Measurements from ENCODE around the gene BATF2.
"Not testable (repeated sequence)": the region's sequence is repeated elsewhere in the genome, so short reads cannot be mapped to it uniquely, and the experiment has no call there.

BATF2 gene

DNA sequence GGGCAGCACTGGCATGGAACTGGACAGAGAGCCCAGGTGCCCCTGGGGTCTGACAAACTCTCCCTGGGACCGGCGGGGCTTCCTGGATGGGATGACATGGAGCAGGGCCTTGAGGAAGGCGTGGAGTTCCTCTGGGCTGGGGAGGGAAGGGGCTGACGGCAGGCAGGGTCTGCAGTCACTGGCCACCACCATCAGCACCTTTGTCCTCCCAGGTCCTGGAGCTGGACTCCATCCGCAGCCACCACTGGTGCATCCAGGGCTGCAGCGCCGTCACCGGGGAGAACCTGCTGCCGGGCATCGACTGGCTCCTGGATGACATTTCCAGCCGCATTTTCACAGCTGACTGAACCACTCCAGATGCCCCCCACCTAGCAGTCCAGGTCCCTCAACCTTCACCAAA, 24.7 kb upstream of the BATF2 start:
- DNase-seq = no peak
- TF ChIP-seq POLR2A (IDR thresholded peaks at IDR 0.05; ENCODE audit: low read length) (no peak), GATA1 (IDR thresholded peaks at IDR 0.05; ENCODE audit: low read depth, low read length) (no peak)

DNA sequence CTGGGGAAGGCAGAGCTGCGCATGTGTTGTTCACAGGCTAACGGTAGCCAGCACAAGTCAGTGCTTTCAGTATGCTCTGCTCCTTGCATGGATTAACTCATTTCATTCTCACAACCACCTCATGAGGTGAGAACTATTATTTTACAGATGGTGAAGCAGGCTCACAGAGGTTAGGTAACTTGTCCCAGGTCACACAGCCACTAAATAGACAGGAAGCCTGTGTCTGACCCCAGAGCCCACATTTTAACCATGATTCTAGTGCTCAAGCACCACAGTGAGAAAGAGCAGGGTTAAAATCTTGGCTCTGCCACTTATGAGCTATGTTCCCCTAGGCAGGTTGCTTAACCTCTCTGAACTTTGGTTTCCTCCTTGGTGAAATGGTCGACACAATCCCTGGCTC, 24.2 kb upstream of the BATF2 start:
- no peak for DNase-seq
- TF ChIP-seq GATA1 (IDR thresholded peaks at IDR 0.05; ENCODE audit: low read depth, low read length) (no peak), POLR2A (IDR thresholded peaks at IDR 0.05; ENCODE audit: low read length) (no peak)

DNA sequence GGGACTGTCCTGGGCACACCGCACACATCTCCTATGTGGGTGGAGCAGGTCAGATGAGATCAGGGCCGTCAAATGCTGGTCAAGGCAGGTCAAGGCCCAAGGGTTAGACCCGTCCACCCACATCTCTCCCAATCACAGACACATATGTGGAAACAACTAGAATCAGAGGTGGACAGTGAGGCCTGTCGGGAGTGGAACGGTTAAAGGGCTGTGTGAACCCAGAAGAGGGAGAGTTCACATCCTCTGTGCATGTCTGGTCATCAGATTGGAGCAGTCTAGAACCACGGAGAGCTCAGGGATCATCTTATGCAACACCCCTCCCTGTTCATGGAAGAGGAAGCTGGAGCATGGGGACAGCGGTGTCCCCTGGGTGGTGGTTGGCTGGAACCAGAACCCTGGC, 23.1 kb upstream of the BATF2 start:
- no peak for DNase-seq
- TF ChIP-seq POLR2A (IDR thresholded peaks at IDR 0.05; ENCODE audit: low read length) (no peak), GATA1 (IDR thresholded peaks at IDR 0.05; ENCODE audit: low read depth, low read length) (no peak)

DNA sequence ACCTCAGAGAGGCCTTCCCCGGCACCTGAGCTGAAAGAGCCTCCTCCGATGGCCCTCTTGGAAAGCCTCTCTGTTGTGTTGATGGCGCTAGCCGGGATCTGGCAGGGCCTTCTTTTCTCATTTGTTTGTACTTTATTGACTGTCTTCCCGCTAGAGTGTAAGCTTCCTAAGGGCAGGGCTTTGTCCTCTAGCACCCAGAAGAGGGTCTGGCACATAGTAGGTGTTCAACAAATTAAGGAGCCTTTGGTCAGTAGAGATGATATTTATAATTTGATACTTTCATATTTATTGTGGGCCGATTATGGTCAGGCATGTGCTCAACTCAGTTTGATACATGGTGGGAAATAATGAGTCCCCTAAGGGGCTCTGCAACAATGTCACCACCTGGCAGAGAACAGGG, 21.2 kb upstream of the BATF2 start:
- TF ChIP-seq POLR2A (IDR thresholded peaks at IDR 0.05; ENCODE audit: low read length) (no peak), GATA1 (IDR thresholded peaks at IDR 0.05; ENCODE audit: low read depth, low read length) (no peak)
- no peak for DNase-seq

DNA sequence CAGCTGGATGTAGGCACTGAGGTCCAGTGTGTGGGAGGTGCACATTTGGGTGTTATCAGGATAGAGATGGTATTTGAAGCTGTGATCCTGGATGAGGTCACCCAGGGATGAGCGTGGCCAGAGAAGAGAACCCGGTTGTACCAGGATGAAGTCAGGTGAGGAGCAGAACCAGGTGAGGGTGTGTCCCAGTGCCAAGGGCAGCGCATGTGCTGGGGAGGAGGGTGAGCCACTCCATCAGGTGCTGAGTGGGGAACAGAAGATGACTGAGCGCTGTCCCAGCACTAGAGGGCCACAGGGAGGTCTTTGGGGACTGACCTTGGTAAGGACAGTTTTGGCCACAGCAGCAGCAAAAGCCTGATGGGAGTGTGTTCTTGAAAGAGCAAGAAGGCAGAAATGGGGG, 19.9 kb upstream of the BATF2 start:
- TF ChIP-seq GATA1 (IDR thresholded peaks at IDR 0.05; ENCODE audit: low read depth, low read length) (no peak), POLR2A (IDR thresholded peaks at IDR 0.05; ENCODE audit: low read length) (no peak)
- no peak for DNase-seq

DNA sequence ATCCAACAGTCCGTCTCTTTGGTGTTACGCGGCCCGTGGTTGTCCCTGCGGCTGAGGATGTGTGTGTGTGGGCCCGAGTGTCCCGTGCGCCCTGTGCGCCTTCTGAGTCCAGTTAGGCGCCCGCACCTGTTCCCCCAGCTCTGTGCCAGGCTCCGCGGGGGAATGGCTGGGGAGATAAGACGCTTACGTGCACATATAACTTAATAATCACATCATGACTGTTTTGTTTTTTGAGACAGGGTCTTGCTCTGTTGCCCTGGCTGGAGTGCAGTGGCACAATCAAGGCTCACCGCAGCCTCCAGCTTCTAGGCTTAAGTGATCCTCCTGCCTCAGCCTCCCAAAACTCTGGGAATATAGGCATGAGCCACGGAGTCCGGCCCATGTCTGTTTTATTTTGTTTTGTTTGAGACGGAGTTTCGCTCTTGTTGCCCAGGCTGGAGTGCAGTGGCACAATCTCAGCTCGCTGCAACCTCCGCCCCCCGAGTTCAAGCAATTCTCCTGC, 18.0 kb upstream of the BATF2 start:
- peak; percentile 77 to 82 for DNase-seq
- TF ChIP-seq GATA1 (IDR thresholded peaks at IDR 0.05; ENCODE audit: low read depth, low read length) (no peak), POLR2A (IDR thresholded peaks at IDR 0.05; ENCODE audit: low read length) (no peak)

DNA sequence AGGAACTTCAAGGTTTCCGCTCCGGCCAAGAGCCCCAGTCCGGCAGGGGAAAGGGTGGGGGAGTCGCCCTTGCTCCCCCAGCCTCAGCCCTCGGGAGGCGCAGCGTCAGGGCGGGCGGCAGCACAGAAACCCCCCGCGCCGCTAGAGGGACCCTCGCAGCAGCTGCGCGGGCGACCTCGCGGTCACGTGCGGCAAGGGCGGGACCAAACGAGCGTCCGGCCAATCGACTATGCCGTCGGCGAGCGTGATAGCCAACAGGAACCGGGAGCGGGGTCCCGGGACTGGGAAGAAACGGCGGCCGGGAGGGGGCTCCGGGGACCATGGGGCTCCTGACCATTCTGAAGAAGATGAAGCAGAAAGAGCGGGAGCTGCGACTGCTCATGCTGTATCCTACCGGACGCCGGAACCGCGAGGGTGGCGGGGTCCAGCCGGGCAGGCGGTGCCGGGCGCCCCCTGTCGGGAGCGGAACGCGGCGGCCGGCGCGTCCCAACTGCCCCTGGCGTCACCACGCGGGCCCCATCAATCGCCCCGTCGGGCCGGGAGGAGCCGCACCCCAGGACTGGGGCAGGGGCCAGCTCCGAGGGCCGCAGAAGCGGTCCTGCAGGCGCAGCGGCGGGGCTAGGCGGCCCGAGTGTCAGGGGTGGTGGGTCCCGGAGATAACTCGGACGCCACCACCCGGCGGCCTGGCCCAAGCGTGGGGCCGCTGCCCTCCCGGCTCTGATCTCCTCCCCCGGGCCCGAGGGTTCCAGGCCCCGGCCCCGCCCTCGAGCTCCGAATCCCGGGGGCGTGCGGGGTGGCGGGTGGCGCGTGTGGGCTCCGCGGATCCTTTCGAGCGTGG, 17.3 kb upstream of the BATF2 start, which contains the start of gene ARL2:
Gene ARL2 (plus strand): TSS at position 273 of the 838 bp plus-strand sequence. CDS start 48 bp downstream, at position 321.
- DNase-seq = peak; percentile 93 to 95
- TF ChIP-seq GATA1 (IDR thresholded peaks at IDR 0.05; ENCODE audit: low read depth, low read length) = no peak
- TF ChIP-seq POLR2A (IDR thresholded peaks at IDR 0.05; ENCODE audit: low read length) = peak; percentile 59

DNA sequence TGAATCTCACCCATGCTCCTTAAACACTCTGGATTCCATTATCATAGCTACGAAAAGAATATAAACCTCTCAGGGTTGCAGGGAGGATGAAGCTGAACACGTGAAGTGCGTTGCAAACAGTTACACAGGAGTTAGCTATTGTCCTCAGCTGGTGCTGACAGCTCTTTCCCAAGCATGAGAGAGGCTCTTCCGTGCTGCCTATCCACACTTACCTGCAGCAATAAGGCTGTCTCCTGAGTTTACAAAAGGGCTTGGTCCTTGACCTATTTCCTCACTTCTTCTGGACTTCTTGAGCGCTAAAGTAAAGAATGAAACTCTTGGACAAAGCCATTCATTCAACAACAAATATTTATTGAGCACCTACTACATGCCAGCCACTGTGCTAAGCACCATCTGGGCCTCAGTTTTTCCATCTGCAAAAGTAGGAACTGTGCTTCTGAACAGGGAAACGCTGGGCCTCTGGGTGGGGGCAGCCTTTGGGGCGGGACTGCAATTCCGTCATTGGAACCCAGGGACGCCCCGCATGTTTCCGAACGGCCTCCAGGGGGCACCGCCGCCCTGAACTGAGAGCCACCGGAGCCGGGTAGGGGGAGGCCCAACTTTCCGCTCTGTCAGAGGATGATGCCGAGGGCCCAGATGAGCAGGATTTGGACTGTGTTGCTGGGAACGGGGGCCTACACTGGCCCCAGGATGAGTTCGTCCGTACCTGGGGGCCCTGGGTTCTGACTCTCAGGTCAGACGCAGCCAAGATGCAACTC, 16.5 kb upstream of the BATF2 start:
- TF ChIP-seq POLR2A (IDR thresholded peaks at IDR 0.05; ENCODE audit: low read length) (peak; percentile 74), GATA1 (IDR thresholded peaks at IDR 0.05; ENCODE audit: low read depth, low read length) (no peak)
- DNase-seq = peak; percentile 93 to 96

DNA sequence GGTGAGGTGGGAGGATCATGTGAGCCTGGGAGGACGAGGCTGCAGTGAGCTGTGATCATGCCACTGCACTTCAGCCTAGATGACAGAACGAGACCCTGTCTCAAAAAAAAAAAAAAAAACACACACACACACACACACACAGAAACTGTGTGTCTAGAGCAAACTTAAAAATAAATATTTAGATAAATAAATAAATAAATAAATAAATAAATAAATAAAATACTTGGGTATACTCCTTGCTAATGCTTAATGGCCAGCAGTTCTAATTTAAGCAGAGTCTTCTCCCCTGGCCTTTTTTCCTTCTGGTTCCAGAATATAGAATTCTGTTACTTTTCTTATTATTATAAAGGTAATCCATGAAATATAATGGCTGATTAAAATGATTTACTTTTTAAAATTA, 12.1 kb upstream of the BATF2 start:
- DNase-seq = no peak

DNA sequence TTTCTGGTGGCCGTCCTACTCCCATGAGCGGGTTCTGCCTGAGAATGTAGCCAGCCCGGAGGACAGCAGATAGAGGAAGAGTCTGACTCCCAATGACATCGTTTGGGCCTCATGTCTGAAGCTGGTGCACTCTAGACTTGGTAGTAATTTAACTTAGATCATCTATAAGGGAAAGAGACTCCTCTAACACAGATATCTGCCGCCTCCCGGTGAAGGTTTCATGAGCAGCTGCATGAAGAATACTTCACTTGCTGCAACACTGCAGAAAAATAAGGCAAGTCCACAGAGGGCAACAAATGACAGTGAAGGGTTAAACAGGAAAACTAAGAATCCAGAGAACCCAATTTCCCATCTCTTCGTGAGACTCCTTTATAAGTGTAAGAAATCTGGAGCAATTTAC, 11.2 kb upstream of the BATF2 start:
- TF ChIP-seq POLR2A (IDR thresholded peaks at IDR 0.05; ENCODE audit: low read length) (no peak), GATA1 (IDR thresholded peaks at IDR 0.05; ENCODE audit: low read depth, low read length) (no peak)
- no peak for DNase-seq

More for the DNA sequence above, 12.1 kb upstream of the BATF2 start:
- TF ChIP-seq GATA1 (IDR thresholded peaks at IDR 0.05; ENCODE audit: low read depth, low read length) = no peak
- TF ChIP-seq POLR2A (IDR thresholded peaks at IDR 0.05; ENCODE audit: low read length) = no peak

DNA sequence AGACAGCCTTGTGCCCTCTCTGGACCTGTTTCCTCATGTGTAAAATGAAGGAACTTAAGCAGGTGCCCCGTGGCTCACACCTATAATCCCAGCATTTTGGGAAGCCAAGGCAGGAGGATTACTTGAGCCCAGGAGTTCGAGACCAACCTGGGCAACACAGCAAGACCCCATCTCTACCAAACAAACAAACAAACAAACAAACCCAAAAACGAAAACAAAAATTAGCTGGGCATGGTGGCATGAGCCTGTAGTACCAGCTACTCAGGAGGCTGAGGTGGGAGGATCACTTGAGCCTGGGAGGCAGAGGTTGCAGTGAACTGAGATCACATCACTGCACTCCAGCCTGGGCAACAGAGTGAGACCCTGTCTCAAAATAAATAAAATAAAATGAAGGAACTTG, 7.2 kb upstream of the BATF2 start:
- not testable (repeated sequence) for DNase-seq

DNA sequence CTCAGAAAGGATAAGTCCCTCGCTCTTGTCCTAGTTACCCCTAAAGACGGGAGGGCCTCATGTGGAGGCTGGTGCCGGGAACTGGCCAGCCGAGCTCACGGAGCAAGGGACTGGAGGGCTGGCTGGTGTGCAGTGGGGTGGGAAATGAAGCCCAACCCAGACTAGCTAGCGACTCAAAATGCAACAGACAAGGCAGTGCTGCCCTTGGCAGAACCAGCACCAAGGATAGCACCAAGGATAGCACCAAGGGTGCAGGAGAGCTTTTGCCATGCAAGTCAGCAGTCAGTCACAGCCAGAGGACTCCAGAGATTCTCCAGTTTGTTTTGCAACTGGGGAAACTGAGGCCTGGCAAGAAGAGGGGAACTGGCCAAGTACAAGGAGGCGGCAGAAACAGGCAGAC, 6.5 kb upstream of the BATF2 start:
- no peak for TF ChIP-seq GATA1 (IDR thresholded peaks at IDR 0.05; ENCODE audit: low read depth, low read length)
- TF ChIP-seq POLR2A (IDR thresholded peaks at IDR 0.05; ENCODE audit: low read length) = no peak
- no peak for DNase-seq

DNA sequence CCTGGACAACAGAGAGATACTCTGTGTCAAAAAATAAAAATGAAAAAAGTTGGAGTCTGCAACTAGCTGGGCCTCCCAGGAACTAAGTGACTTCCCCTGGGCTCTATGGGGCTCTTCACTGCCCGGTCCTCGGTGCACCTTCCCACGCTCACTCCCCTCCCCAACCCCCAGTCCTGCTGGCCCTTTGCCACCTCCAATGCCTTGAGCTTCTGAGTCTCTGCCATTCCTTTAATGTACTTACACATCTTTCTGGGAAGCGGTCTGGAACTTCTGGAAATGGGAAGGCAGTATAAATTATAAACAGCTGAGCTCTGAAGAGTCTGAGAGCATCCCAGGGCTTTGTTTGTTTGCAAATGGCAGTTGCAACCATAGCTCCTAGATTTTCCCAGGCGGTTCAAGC, 5.9 kb upstream of the BATF2 start:
- no peak for DNase-seq
- TF ChIP-seq GATA1 (IDR thresholded peaks at IDR 0.05; ENCODE audit: low read depth, low read length) (no peak), POLR2A (IDR thresholded peaks at IDR 0.05; ENCODE audit: low read length) (no peak)

DNA sequence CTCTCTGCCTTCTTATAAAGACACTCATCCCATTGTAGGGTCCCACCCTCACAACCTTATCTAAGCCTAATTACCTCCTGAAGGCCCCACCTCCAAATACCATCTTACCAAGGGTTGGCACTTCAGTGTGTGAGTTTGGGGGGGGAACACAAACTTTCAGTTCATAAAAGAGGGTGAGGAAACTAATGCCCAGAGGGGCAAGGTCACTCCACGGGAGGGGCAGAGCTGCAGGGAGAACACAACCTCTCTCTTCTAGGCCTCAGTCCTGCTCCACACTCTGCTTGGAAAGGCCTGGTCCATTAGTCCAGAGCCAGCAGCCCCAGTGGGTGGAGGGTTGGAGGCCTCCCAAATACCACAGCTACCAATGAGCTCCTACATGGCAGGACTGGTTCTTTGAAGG, 2.7 kb upstream of the BATF2 start:
- DNase-seq = no peak
- TF ChIP-seq GATA1 (IDR thresholded peaks at IDR 0.05; ENCODE audit: low read depth, low read length) (no peak), POLR2A (IDR thresholded peaks at IDR 0.05; ENCODE audit: low read length) (no peak)

All from erythroblast (primary cell).